Mesothelial cell of epicardium (in vitro differentiated cells): ENCODE measurements around the gene SNX32. TPM values are rescaled to one million over a fixed set of nuclear protein-coding genes. Genes with fewer than 3 reads are reported as not detected.

Experiments used
- DNase-seq, 2 experiments: peaks; one replicate each; pipeline ENCODE4 v3.0.0; 2021; ENCODE audit warnings: low spot score in 2 of 2; ENCODE audit not compliant: unreplicated experiment in 2 of 2
- H3K27ac Mint-ChIP-seq: 2 replicates; pipeline ENCODE4 v1.8.0; 2021; ENCODE audit warnings: mixed read lengths
- H3K27me3 Mint-ChIP-seq: 2 replicates; pipeline ENCODE4 v1.8.0; 2021; ENCODE audit warnings: low read depth, mixed read lengths
- H3K36me3 Mint-ChIP-seq: 2 replicates; pipeline ENCODE4 v1.8.0; 2021; ENCODE audit warnings: mixed read lengths
- H3K4me1 Mint-ChIP-seq: 2 replicates; pipeline ENCODE4 v1.8.0; 2021; ENCODE audit warnings: mixed read lengths
- H3K4me3 Mint-ChIP-seq: 2 replicates; pipeline ENCODE4 v1.8.0; 2021; ENCODE audit warnings: mild to moderate bottlenecking, moderate library complexity, mixed read lengths
- H3K9me3 Mint-ChIP-seq: 2 replicates; pipeline ENCODE4 v1.8.0; 2021; ENCODE audit warnings: mixed read lengths
- total RNA-seq: library from RNA; stranded (reverse); gene quantifications from 3 replicates; pipeline ENCODE4 v1.2.1, GENCODE V29; 2021
- TF ChIP-seq, protein P1 (sequence below): fragments of 200-600 bp; sonication (generic); IDR thresholded peaks from one replicate; pipeline ENCODE4 v1.5.0; 2021; ENCODE audit warnings: antibody characterized with exemption; ENCODE audit not compliant: unreplicated experiment

The SNX32 gene
- total RNA-seq, 1 donor from 2014 or later = 10.7 TPM

DNA sequence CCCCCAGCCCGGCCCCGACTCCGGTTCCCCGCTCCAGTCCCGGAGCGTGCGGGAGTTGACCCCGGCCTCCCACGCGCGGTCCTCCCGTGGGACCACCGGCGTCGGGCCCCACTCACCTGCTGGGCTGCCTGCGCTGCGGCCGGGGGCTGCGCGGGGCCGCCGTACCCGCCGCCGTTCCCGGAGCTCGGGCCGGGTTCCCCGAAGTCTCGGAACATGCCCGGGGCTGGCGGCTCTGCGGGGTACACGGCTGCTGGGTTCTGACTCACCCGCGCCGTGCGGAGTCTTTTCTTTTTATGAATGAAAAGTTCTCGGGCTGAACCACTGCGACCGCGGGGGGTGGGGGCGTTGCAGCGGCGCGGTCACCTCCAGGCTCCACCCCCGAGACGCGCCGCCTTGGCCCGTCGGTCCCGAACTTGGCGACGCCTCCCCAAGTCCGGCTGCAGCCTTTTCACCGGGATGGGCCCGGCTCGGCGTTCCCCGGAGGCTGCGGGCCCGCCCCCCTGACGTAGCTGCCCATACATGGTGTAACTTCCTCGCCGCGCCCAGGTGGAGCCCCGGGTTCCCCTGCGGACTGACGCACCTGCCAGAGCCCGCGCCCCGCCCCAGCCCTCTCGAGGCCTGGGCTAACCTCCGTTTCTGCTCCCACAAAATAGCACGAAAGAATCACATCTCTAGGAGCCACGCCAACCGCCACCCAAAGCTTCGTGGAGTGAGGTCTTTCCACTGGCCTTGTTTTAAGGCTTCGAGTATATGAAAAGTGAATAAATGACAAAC, 66.5 kb downstream of the SNX32 start, which contains the start of gene FOSL1:
FOSL1 (minus strand) TSS at position 264 of the 774 bp plus-strand sequence; CDS start at position 215, 49 bp downstream.
- TF ChIP-seq, protein P1, sequence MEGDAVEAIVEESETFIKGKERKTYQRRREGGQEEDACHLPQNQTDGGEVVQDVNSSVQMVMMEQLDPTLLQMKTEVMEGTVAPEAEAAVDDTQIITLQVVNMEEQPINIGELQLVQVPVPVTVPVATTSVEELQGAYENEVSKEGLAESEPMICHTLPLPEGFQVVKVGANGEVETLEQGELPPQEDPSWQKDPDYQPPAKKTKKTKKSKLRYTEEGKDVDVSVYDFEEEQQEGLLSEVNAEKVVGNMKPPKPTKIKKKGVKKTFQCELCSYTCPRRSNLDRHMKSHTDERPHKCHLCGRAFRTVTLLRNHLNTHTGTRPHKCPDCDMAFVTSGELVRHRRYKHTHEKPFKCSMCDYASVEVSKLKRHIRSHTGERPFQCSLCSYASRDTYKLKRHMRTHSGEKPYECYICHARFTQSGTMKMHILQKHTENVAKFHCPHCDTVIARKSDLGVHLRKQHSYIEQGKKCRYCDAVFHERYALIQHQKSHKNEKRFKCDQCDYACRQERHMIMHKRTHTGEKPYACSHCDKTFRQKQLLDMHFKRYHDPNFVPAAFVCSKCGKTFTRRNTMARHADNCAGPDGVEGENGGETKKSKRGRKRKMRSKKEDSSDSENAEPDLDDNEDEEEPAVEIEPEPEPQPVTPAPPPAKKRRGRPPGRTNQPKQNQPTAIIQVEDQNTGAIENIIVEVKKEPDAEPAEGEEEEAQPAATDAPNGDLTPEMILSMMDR = no peak
- Mint-ChIP-seq H3K36me3 (no peaks in the 10 kb centered on the region), H3K9me3 (no peaks in the 10 kb centered on the region), H3K27me3 (peaks cover 83% of the 10 kb centered on the region), H3K4me3 (peak within 1 kb of the TSS; percentile 59), H3K27ac (no peak within 1 kb of the TSS), H3K4me1 (peaks cover 3% of the 10 kb centered on the region)
- DNase-seq = peak in 1 of 2 experiments; percentile 70

DNA sequence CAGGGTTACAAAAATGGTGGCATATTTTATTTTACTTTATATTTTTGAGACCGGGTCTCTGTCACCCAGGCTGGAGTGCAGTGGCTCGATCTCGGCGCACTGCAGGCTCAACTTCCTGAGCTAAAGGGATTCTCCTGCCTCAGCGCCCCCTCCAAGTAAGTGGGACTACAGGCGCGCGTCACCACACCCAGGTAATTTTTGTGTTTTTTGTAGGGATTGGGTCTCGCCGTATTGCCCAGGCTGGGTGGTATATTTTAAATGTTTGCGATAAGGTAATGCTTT, 67.1 kb downstream of the SNX32 start:
- H3K27me3 Mint-ChIP-seq = peaks cover 78% of the 10 kb centered on the region
- no peaks in the 10 kb centered on the region for H3K9me3 Mint-ChIP-seq
- no peak for DNase-seq
- H3K4me3 Mint-ChIP-seq = peak overlapping the region; percentile 59
- TF ChIP-seq, protein P1 = no peak
- H3K27ac Mint-ChIP-seq = no peak overlapping the region
- H3K36me3 Mint-ChIP-seq = no peaks in the 10 kb centered on the region
- peaks cover 3% of the 10 kb centered on the region for H3K4me1 Mint-ChIP-seq

DNA sequence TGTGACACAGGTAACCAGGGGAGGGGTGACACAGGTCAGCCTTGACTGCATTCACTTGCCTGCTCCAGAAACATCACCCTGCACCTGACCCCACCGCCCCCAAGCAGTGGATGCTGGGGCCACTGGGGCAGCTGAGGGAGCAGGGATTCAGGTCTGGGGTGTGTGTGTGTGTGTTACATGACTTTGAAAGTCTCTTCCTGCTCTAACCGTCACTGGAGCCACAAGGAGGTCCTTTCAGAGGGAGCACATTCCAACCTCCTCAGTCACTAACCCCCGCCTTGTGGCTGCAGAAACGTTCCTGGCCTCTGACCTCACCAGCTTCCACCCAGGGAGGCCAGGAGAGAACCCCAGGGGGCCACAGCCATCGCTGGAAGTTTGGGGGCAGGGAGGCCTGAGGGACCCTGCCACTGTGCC, 69.3 kb downstream of the SNX32 start:
- Mint-ChIP-seq H3K27me3 (peaks cover 64% of the 10 kb centered on the region), H3K27ac (no peak overlapping the region), H3K4me1 (peaks cover 3% of the 10 kb centered on the region), H3K9me3 (no peaks in the 10 kb centered on the region), H3K36me3 (no peaks in the 10 kb centered on the region), H3K4me3 (no peak overlapping the region)
- DNase-seq = no peak
- TF ChIP-seq, protein P1 = no peak

Other genes starting within 250 kb of the SNX32 start
- gene KCNK7, start 238.2 kb upstream of the SNX32 start, total RNA-seq = 0.95 to 2.4 TPM (median 1.7 TPM) in 3 replicates
- gene MAP3K11, start 219.7 kb upstream of the SNX32 start, total RNA-seq = 46.8 to 52.0 TPM (median 47.5 TPM) in 3 replicates
- gene PCNX3, start 218.2 kb upstream of the SNX32 start, total RNA-seq = 59.0 to 61.8 TPM (median 61.3 TPM) in 3 replicates
- gene SIPA1, start 195.9 kb upstream of the SNX32 start, total RNA-seq = 37.1 to 42.9 TPM (median 37.5 TPM) in 3 replicates
- 95.6 to 98.8 TPM (median 96.8 TPM) in 3 replicates for gene RELA, start 171.0 kb upstream of the SNX32 start, total RNA-seq
- 72.0 to 77.8 TPM (median 77.1 TPM) in 3 replicates for gene KAT5, start 121.7 kb upstream of the SNX32 start, total RNA-seq
- gene RNASEH2C, start 113.2 kb upstream of the SNX32 start, total RNA-seq = 41.8 to 45.0 TPM (median 42.4 TPM) in 3 replicates
- gene AP5B1, start 53.0 kb upstream of the SNX32 start, total RNA-seq = 23.3 to 24.9 TPM (median 24.3 TPM) in 3 replicates
- 3.9 to 4.7 TPM (median 4.3 TPM) in 3 replicates for gene OVOL1, start 46.9 kb upstream of the SNX32 start, total RNA-seq
- gene CFL1, start 24.2 kb downstream of the SNX32 start, total RNA-seq = 730 to 758 TPM (median 736 TPM) in 3 replicates
- 73.3 to 74.9 TPM (median 73.7 TPM) in 3 replicates for gene MUS81, start 26.5 kb downstream of the SNX32 start, total RNA-seq
- gene EFEMP2, start 38.8 kb downstream of the SNX32 start, total RNA-seq = 203 to 216 TPM (median 211 TPM) in 3 replicates
- not detected in 3 replicates for gene CTSW, start 45.9 kb downstream of the SNX32 start, total RNA-seq
- gene FIBP, start 54.5 kb downstream of the SNX32 start, total RNA-seq = 62.4 to 63.9 TPM (median 62.9 TPM) in 3 replicates
- 12.3 to 13.8 TPM (median 12.8 TPM) in 3 replicates for gene CCDC85B, start 56.7 kb downstream of the SNX32 start, total RNA-seq
- 2.7 to 4.3 TPM (median 3.1 TPM) in 3 replicates for gene FOSL1, start 66.4 kb downstream of the SNX32 start, total RNA-seq
- 33.4 to 34.9 TPM (median 33.9 TPM) in 3 replicates for gene C11orf68, start 85.1 kb downstream of the SNX32 start, total RNA-seq
- 68.5 to 74.4 TPM (median 70.9 TPM) in 3 replicates for gene DRAP1, start 85.5 kb downstream of the SNX32 start, total RNA-seq
- not detected in 3 replicates for gene TSGA10IP, start 111.5 kb downstream of the SNX32 start, total RNA-seq
- 47.1 to 55.1 TPM (median 54.4 TPM) in 3 replicates for gene SART1, start 127.8 kb downstream of the SNX32 start, total RNA-seq
- gene EIF1AD, start 168.2 kb downstream of the SNX32 start, total RNA-seq = 34.0 to 37.0 TPM (median 34.2 TPM) in 3 replicates
- gene BANF1, start 168.5 kb downstream of the SNX32 start, total RNA-seq = 170 to 195 TPM (median 176 TPM) in 3 replicates
- 1.1 to 1.2 TPM (median 1.2 TPM) in 3 replicates for gene CST6, start 178.0 kb downstream of the SNX32 start, total RNA-seq
- gene CATSPER1, start 192.5 kb downstream of the SNX32 start, total RNA-seq = not detected in 3 replicates
- 4.7 to 5.7 TPM (median 4.9 TPM) in 3 replicates for gene GAL3ST3, start 215.2 kb downstream of the SNX32 start, total RNA-seq
- gene SF3B2, start 218.4 kb downstream of the SNX32 start, total RNA-seq = 182 to 201 TPM (median 195 TPM) in 3 replicates
- 81.6 to 88.0 TPM (median 87.0 TPM) in 3 replicates for gene PACS1, start 236.3 kb downstream of the SNX32 start, total RNA-seq